ENCODE results near the gene KRTAP10-3. TPM values are rescaled to one million over a fixed set of nuclear protein-coding genes. Genes with fewer than 3 reads are reported as not detected.

Gene KRTAP10-3, protein sequence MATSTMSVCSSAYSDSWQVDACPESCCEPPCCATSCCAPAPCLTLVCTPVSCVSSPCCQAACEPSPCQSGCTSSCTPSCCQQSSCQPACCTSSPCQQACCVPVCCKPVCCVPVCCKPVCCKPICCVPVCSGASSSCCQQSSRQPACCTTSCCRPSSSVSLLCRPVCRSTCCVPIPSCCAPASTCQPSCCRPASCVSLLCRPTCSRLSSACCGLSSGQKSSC
- total RNA-seq (2021; ENCODE audit: unreplicated experiment) (not detected), Bru-seq, nascent RNA (percentile 18 among the genes with signal in this experiment), BruChase-seq, experiment 1, labeled RNA remaining after a 2-hour chase (not detected), BruChase-seq, experiment 2, labeled RNA remaining after a 6-hour chase (not detected)
- not detected for polyA plus RNA-seq (2012; ENCODE audit: insufficient read length)
- long read RNA-seq, result 0 reads

- H3K27me3 ChIP-seq (ENCODE audit: control insufficient read depth, insufficient read depth, low read length), result no peaks in the 10 kb centered on the region
- ChIA-PET POLR2A (no interaction called here), CTCF (no interaction called here)
- in situ Hi-C loops (cut with HindIII; ENCODE audit: low pct_unique_long_range_greater_than_20kb, low sequenced_read_pairs) (no loop called here), intact Hi-C loops (cut with micrococcal nuclease; ENCODE audit: unreplicated experiment) (no loop called here)
- BruUV-seq (replicated peaks), result no TSS peak
- H3K36me3 ChIP-seq (ENCODE audit: control insufficient read depth, insufficient read depth, low read length), result no peaks in the 10 kb centered on the region
- H3K27ac ChIP-seq (ENCODE audit: low read length), result no peak within 1 kb of the TSS
- H3K4me1 ChIP-seq (ENCODE audit: control insufficient read depth, insufficient read depth, low read length), result no peaks in the 10 kb centered on the region
- H3K9me3 ChIP-seq (ENCODE audit: control insufficient read depth, insufficient read depth, low read depth, low read length), result no peaks in the 10 kb centered on the region
- ATAC-seq (no peak), DNase-seq (ENCODE audit: low read depth, low spot score) (no peak)
- H3K4me3 ChIP-seq (ENCODE audit: low read depth in 2 of 2, low read length in 2 of 2), result no peak within 1 kb of the TSS
- no peak for TF ChIP-seq TCF7L2 (IDR thresholded peaks at IDR 0.05; ENCODE audit: low read depth, low read length)
- TF ChIP-seq, protein P1, sequence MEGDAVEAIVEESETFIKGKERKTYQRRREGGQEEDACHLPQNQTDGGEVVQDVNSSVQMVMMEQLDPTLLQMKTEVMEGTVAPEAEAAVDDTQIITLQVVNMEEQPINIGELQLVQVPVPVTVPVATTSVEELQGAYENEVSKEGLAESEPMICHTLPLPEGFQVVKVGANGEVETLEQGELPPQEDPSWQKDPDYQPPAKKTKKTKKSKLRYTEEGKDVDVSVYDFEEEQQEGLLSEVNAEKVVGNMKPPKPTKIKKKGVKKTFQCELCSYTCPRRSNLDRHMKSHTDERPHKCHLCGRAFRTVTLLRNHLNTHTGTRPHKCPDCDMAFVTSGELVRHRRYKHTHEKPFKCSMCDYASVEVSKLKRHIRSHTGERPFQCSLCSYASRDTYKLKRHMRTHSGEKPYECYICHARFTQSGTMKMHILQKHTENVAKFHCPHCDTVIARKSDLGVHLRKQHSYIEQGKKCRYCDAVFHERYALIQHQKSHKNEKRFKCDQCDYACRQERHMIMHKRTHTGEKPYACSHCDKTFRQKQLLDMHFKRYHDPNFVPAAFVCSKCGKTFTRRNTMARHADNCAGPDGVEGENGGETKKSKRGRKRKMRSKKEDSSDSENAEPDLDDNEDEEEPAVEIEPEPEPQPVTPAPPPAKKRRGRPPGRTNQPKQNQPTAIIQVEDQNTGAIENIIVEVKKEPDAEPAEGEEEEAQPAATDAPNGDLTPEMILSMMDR (IDR thresholded peaks at IDR 0.05), result no peak
- TF ChIP-seq SIN3A (IDR thresholded peaks at IDR 0.05; ENCODE audit: borderline replicate concordance, insufficient read depth, low read depth, low read length), result no peak
- TF ChIP-seq, protein P2, sequence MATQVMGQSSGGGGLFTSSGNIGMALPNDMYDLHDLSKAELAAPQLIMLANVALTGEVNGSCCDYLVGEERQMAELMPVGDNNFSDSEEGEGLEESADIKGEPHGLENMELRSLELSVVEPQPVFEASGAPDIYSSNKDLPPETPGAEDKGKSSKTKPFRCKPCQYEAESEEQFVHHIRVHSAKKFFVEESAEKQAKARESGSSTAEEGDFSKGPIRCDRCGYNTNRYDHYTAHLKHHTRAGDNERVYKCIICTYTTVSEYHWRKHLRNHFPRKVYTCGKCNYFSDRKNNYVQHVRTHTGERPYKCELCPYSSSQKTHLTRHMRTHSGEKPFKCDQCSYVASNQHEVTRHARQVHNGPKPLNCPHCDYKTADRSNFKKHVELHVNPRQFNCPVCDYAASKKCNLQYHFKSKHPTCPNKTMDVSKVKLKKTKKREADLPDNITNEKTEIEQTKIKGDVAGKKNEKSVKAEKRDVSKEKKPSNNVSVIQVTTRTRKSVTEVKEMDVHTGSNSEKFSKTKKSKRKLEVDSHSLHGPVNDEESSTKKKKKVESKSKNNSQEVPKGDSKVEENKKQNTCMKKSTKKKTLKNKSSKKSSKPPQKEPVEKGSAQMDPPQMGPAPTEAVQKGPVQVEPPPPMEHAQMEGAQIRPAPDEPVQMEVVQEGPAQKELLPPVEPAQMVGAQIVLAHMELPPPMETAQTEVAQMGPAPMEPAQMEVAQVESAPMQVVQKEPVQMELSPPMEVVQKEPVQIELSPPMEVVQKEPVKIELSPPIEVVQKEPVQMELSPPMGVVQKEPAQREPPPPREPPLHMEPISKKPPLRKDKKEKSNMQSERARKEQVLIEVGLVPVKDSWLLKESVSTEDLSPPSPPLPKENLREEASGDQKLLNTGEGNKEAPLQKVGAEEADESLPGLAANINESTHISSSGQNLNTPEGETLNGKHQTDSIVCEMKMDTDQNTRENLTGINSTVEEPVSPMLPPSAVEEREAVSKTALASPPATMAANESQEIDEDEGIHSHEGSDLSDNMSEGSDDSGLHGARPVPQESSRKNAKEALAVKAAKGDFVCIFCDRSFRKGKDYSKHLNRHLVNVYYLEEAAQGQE (IDR thresholded peaks at IDR 0.05; ENCODE audit: insufficient read depth in 1 of 2, low read depth in 2 of 2, low read length in 1 of 2), result no peak
- TF ChIP-seq POLR2AphosphoS5 (IDR thresholded peaks at IDR 0.05; ENCODE audit: low read depth, low read length), result no peak
Observed at GRCh38 chr21:44558695-44559094, at the start of gene KRTAP10-3. KRTAP10-3 (minus strand) TSS chr21:44558795; CDS start chr21:44558715, 80 bp downstream.

GRCh38 chr21:44606495-44606894 lies 47.9 kb upstream of the KRTAP10-3 start:
- no peak for DNase-seq (ENCODE audit: low read depth, low spot score)
- ChIA-PET POLR2A (no interaction called here), CTCF (no interaction called here)
- in situ Hi-C loops (cut with HindIII; ENCODE audit: low pct_unique_long_range_greater_than_20kb, low sequenced_read_pairs) (no loop called here), intact Hi-C loops (cut with micrococcal nuclease; ENCODE audit: unreplicated experiment) (no loop called here)
- Histone ChIP-seq H3K36me3 (ENCODE audit: control insufficient read depth, insufficient read depth, low read length) (no peaks in the 10 kb centered on the region), H3K9me3 (ENCODE audit: control insufficient read depth, insufficient read depth, low read depth, low read length) (peaks cover 3% of the 10 kb centered on the region; the same call in 1 of the 2 replicates), H3K4me1 (ENCODE audit: control insufficient read depth, insufficient read depth, low read length) (no peaks in the 10 kb centered on the region; the same call in 1 of the 2 replicates), H3K4me3 (ENCODE audit: low read depth in 2 of 2, low read length in 2 of 2) (no peak overlapping the region), H3K27ac (ENCODE audit: low read length) (no peak overlapping the region), H3K27me3 (ENCODE audit: control insufficient read depth, insufficient read depth, low read length) (no peaks in the 10 kb centered on the region)
- no peak for ATAC-seq
- no TSS peak for BruUV-seq (replicated peaks)
- TF ChIP-seq, protein P1 (IDR thresholded peaks at IDR 0.05), result no peak
- TF ChIP-seq POLR2AphosphoS5 (IDR thresholded peaks at IDR 0.05; ENCODE audit: low read depth, low read length) (no peak), SIN3A (IDR thresholded peaks at IDR 0.05; ENCODE audit: borderline replicate concordance, insufficient read depth, low read depth, low read length) (no peak), TCF7L2 (IDR thresholded peaks at IDR 0.05; ENCODE audit: low read depth, low read length) (no peak)
- TF ChIP-seq, protein P2 (IDR thresholded peaks at IDR 0.05; ENCODE audit: insufficient read depth in 1 of 2, low read depth in 2 of 2, low read length in 1 of 2), result no peak
